ENCODE data around the gene CDK5. TPM values are rescaled to one million over a fixed set of nuclear protein-coding genes. Genes with fewer than 3 reads are reported as not detected.

The CDK5 gene
- total RNA-seq, 1 donor from 2014 or later = 47.9 TPM

- DNase-seq (ENCODE audit: low read depth) (no peak), FAIRE-seq (no peak)
- no peak for TF ChIP-seq CTCF (IDR thresholded peaks at IDR 0.05; ENCODE audit: insufficient read depth, low read depth, low read length)
- TF ChIP-seq EZH2 (IDR thresholded peaks at IDR 0.05; ENCODE audit: insufficient read depth, low read length) = no peak
- no peaks in the 10 kb centered on the region for H3K27me3 Mint-ChIP-seq (ENCODE audit: low read depth, unreplicated experiment)
- Histone ChIP-seq H2AFZ (ENCODE audit: low read depth, low read length) (no peak overlapping the region), H3K9me3 (ENCODE audit: insufficient read depth, low read depth, low read length) (no peaks in the 10 kb centered on the region), H3K27ac (ENCODE audit: low read depth, low read length) (peak overlapping the region; percentile 93), H3K4me2 (ENCODE audit: low read length) (peak overlapping the region; percentile 91), H3K4me3 (ENCODE audit: insufficient read depth, low read depth, low read length) (peak overlapping the region; percentile 80), H4K20me1 (ENCODE audit: insufficient read depth, low read length) (peaks cover 56% of the 10 kb centered on the region), H3K9ac (ENCODE audit: low read length) (peak overlapping the region; percentile 81), H3K79me2 (ENCODE audit: insufficient read depth, low read length) (peaks cover 53% of the 10 kb centered on the region), H3K4me1 (ENCODE audit: insufficient read depth, low read length) (peaks cover 54% of the 10 kb centered on the region), H3K36me3 (ENCODE audit: insufficient read depth, low read length) (peaks cover 9% of the 10 kb centered on the region), H3K27me3 (ENCODE audit: insufficient read depth, low read length) (no peaks in the 10 kb centered on the region)
- H3K27ac Mint-ChIP-seq (ENCODE audit: unreplicated experiment) = peak overlapping the region; percentile 60
- H3K4me3 Mint-ChIP-seq (ENCODE audit: unreplicated experiment) = peak overlapping the region; percentile 94
- H3K9me3 Mint-ChIP-seq (ENCODE audit: unreplicated experiment) = no peaks in the 10 kb centered on the region
- peaks cover 26% of the 10 kb centered on the region for H3K4me1 Mint-ChIP-seq (ENCODE audit: low read depth, unreplicated experiment)
- H3K36me3 Mint-ChIP-seq (ENCODE audit: low read depth, unreplicated experiment) = peaks cover 4% of the 10 kb centered on the region
Measured at GRCh38 chr7:151061213-151062110, 3.8 kb upstream of the CDK5 start.

- peaks cover 6% of the 10 kb centered on the region for H3K36me3 ChIP-seq (ENCODE audit: insufficient read depth, low read length)
Measured at GRCh38 chr7:151060416-151061212, 2.9 kb upstream of the CDK5 start.

More at GRCh38 chr7:151060416-151061212, 2.9 kb upstream of the CDK5 start:
- H3K4me1 Mint-ChIP-seq (ENCODE audit: low read depth, unreplicated experiment) = peaks cover 31% of the 10 kb centered on the region
- H3K9me3 Mint-ChIP-seq (ENCODE audit: unreplicated experiment) = no peaks in the 10 kb centered on the region
- H3K27ac Mint-ChIP-seq (ENCODE audit: unreplicated experiment) = peak overlapping the region; percentile 83
- H3K9me3 ChIP-seq (ENCODE audit: insufficient read depth, low read depth, low read length) = no peaks in the 10 kb centered on the region
- DNase-seq (ENCODE audit: low read depth) (no peak), FAIRE-seq (no peak)
- peak overlapping the region; percentile 93 for H3K27ac ChIP-seq (ENCODE audit: low read depth, low read length)
- peak overlapping the region; percentile 91 for H3K4me2 ChIP-seq (ENCODE audit: low read length)
- H3K27me3 Mint-ChIP-seq (ENCODE audit: low read depth, unreplicated experiment) = no peaks in the 10 kb centered on the region
- peaks cover 54% of the 10 kb centered on the region for H3K4me1 ChIP-seq (ENCODE audit: insufficient read depth, low read length)
- peaks cover 5% of the 10 kb centered on the region for H3K36me3 Mint-ChIP-seq (ENCODE audit: low read depth, unreplicated experiment)
- H3K4me3 Mint-ChIP-seq (ENCODE audit: unreplicated experiment) = peak overlapping the region; percentile 94
- peak overlapping the region; percentile 80 for H3K4me3 ChIP-seq (ENCODE audit: insufficient read depth, low read depth, low read length)
- peaks cover 51% of the 10 kb centered on the region for H3K79me2 ChIP-seq (ENCODE audit: insufficient read depth, low read length)
- H2AFZ ChIP-seq (ENCODE audit: low read depth, low read length) = no peak overlapping the region
- H3K27me3 ChIP-seq (ENCODE audit: insufficient read depth, low read length) = no peaks in the 10 kb centered on the region
- peaks cover 50% of the 10 kb centered on the region for H4K20me1 ChIP-seq (ENCODE audit: insufficient read depth, low read length)
- peak overlapping the region; percentile 81 for H3K9ac ChIP-seq (ENCODE audit: low read length)
- TF ChIP-seq EZH2 (IDR thresholded peaks at IDR 0.05; ENCODE audit: insufficient read depth, low read length) = no peak
- no peak for TF ChIP-seq CTCF (IDR thresholded peaks at IDR 0.05; ENCODE audit: insufficient read depth, low read depth, low read length)
